ENCODE data around the gene TGM5. TPM values are rescaled to one million over a fixed set of nuclear protein-coding genes. Genes with fewer than 3 reads are reported as not detected.
A peak's percentile ranks its signal among the peaks of the same experiment; 100 is the strongest.

TGM5 gene
- polyA plus RNA-seq, 1 experiment = not detected

GRCh38 chr15:43270676-43271306 lies 4.1 kb upstream of the TGM5 start:
- CTCF ChIA-PET = interaction anchor here (1.1 to 1.9 kb wide), 3 partner anchors 15 to 66 kb away, joined by 5 to 9 read pairs (median 8); no protein-coding TSS in a partner anchor
- Histone ChIP-seq H3K36me3 (ENCODE audit: control insufficient read depth, insufficient read depth, low read length) (no peaks in the 10 kb centered on the region), H3K27me3 (ENCODE audit: control insufficient read depth, insufficient read depth, low read length) (peaks cover 24% of the 10 kb centered on the region), H3K4me3 (ENCODE audit: low read depth, low read length) (no peak overlapping the region)
- no peak for TF ChIP-seq CTCF (IDR thresholded peaks at IDR 0.05; ENCODE audit: insufficient read depth, low read depth, low read length)
- DNase-seq (ENCODE audit: low read depth) = no peak
- POLR2A ChIA-PET = no interaction called here

- Histone ChIP-seq H3K27me3 (ENCODE audit: control insufficient read depth, insufficient read depth, low read length) (peaks cover 24% of the 10 kb centered on the region), H3K4me3 (ENCODE audit: low read depth, low read length) (no peak overlapping the region), H3K36me3 (ENCODE audit: control insufficient read depth, insufficient read depth, low read length) (no peaks in the 10 kb centered on the region)
- DNase-seq (ENCODE audit: low read depth) = no peak
- TF ChIP-seq CTCF (IDR thresholded peaks at IDR 0.05; ENCODE audit: insufficient read depth, low read depth, low read length) = no peak
- ChIA-PET CTCF (interaction anchor here (1.1 to 1.9 kb wide), 3 partner anchors 15 to 66 kb away, joined by 5 to 9 read pairs (median 8); no protein-coding TSS in a partner anchor), POLR2A (no interaction called here)
Measured at GRCh38 chr15:43270113-43270665, 3.5 kb upstream of the TGM5 start.

GRCh38 chr15:43268111-43269105 lies 1.7 kb upstream of the TGM5 start:
- H3K4me3 ChIP-seq (ENCODE audit: low read depth, low read length) = no peak overlapping the region
- CTCF ChIA-PET = interaction anchor here (1.0 to 4.9 kb wide), 13 partner anchors 8 to 64 kb away, joined by 3 to 58 read pairs (median 5); no protein-coding TSS in a partner anchor
- no peaks in the 10 kb centered on the region for H3K36me3 ChIP-seq (ENCODE audit: control insufficient read depth, insufficient read depth, low read length)
- POLR2A ChIA-PET = no interaction called here
- TF ChIP-seq CTCF (IDR thresholded peaks at IDR 0.05; ENCODE audit: insufficient read depth, low read depth, low read length) = peak; percentile 26; the same call in 1 of the 2 replicates
- no peak for DNase-seq (ENCODE audit: low read depth)
- peaks cover 27% of the 10 kb centered on the region for H3K27me3 ChIP-seq (ENCODE audit: control insufficient read depth, insufficient read depth, low read length)

GRCh38 chr15:43267439-43267838 lies 711 bp upstream of the TGM5 start:
- H3K4me3 ChIP-seq (ENCODE audit: low read depth, low read length) = no peak overlapping the region
- DNase-seq (ENCODE audit: low read depth) = no peak
- H3K36me3 ChIP-seq (ENCODE audit: control insufficient read depth, insufficient read depth, low read length) = no peaks in the 10 kb centered on the region
- ChIA-PET POLR2A (no interaction called here), CTCF (interaction anchor here (1.0 to 4.9 kb wide), 9 partner anchors 9 to 63 kb away, joined by 3 to 58 read pairs (median 5); no protein-coding TSS in a partner anchor)
- peaks cover 29% of the 10 kb centered on the region for H3K27me3 ChIP-seq (ENCODE audit: control insufficient read depth, insufficient read depth, low read length)
- no peak for TF ChIP-seq CTCF (IDR thresholded peaks at IDR 0.05; ENCODE audit: insufficient read depth, low read depth, low read length)
